ENCODE results near the gene VWF. TPM values are rescaled to one million over a fixed set of nuclear protein-coding genes. Genes with fewer than 3 reads are reported as not detected.

VWF gene
- total and polyA plus RNA-seq, 2 donors (not counting 3 experiments of a cell fraction or from before 2014, with no cell fraction given) = 1,041 to 2,328 TPM

DNA sequence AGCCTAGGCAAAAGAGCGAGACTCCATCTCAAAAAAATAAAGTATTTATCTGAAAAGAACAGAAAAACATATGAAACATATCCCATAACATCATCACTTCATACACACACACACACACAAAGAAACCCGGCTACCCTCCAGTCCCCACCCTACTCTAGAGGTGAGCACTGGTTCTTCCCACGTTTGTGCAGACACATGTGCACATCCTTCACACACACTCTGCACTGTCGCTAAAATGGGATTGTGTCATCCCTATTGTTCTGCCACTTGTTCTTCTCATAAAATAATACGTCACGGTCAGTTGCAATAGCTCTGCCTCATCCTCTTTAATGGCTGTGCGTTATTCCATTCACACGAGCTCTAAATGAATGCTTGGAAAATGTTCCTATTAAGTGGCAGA is 93.5 kb downstream of the VWF start:
- no peak for TF ChIP-seq JUN (IDR thresholded peaks at IDR 0.05; ENCODE audit: borderline replicate concordance, insufficient read depth, insufficient read length, low read depth)
- no peak for TF ChIP-seq POLR2A (IDR thresholded peaks at IDR 0.05; ENCODE audit: low read depth, low read length)
- TF ChIP-seq POLR2AphosphoS5 (IDR thresholded peaks at IDR 0.05; ENCODE audit: insufficient read depth, low read depth, low read length) = no peak
- no peak for TF ChIP-seq GATA2 (IDR thresholded peaks at IDR 0.05; ENCODE audit: insufficient read depth, insufficient read length, low read depth, low read length)
- no peak for TF ChIP-seq MAX (IDR thresholded peaks at IDR 0.05; ENCODE audit: insufficient read depth, insufficient read length)
- TF ChIP-seq EZH2 (IDR thresholded peaks at IDR 0.05; ENCODE audit: borderline replicate concordance, low read depth, low read length, severe bottlenecking) = no peak
- TF ChIP-seq FOS (IDR thresholded peaks at IDR 0.05; ENCODE audit: borderline replicate concordance, insufficient read depth, low read length) = no peak
- TF ChIP-seq MYC (IDR thresholded peaks at IDR 0.05; ENCODE audit: low read depth, low read length) = no peak
- no peak for TF ChIP-seq CTCF (IDR thresholded peaks at IDR 0.05; ENCODE audit: extremely low read depth in 1 of 2, insufficient read depth in 1 of 2, low read depth in 1 of 2, low read length in 2 of 2)
- no peaks in the 10 kb centered on the region for H3K27me3 ChIP-seq (ENCODE audit: control insufficient read depth in 2 of 2, insufficient read depth in 2 of 2, low read length in 2 of 2)
- no peaks in the 10 kb centered on the region for H3K9me3 ChIP-seq (replicated peaks; ENCODE audit: control insufficient read depth, insufficient read depth, low read length)
- POLR2A ChIA-PET = no interaction called here
- DNase-seq (ENCODE audit: low read depth, low spot score) = no peak
- peaks cover 52 to 73% of the 10 kb centered on the region in 2 experiments for H3K36me3 ChIP-seq (ENCODE audit: control insufficient read depth in 2 of 2, extremely low read depth in 1 of 2, insufficient read depth in 2 of 2, low read length in 2 of 2)
- no peak overlapping the region for H3K4me3 ChIP-seq (replicated peaks in 1 of 3; ENCODE audit: insufficient read depth in 1 of 3, low read depth in 1 of 3, low read length in 3 of 3)
- no peak overlapping the region for H3K27ac ChIP-seq (ENCODE audit: insufficient read depth, low read depth, low read length)
- H2AFZ ChIP-seq (ENCODE audit: low read depth, low read length) = no peak overlapping the region
- no peak overlapping the region for H3K9ac ChIP-seq (replicated peaks; ENCODE audit: extremely low read depth, insufficient read depth, low read length)
- CTCF ChIA-PET = interaction anchor here (1.6 kb wide), 1 partner anchor 17 kb away, joined by 4 read pairs; no protein-coding TSS in a partner anchor
- no peak overlapping the region for H3K4me2 ChIP-seq (ENCODE audit: insufficient read depth, low read length)
- no TSS peak for BruUV-seq (replicated peaks)
- H3K79me2 ChIP-seq (ENCODE audit: control insufficient read depth, insufficient read depth, low read length) = peaks cover 15% of the 10 kb centered on the region
- H3K4me1 ChIP-seq (ENCODE audit: control insufficient read depth, extremely low read depth, insufficient read depth, low read length) = peaks cover 22% of the 10 kb centered on the region
- no peaks in the 10 kb centered on the region for H4K20me1 ChIP-seq (replicated peaks; ENCODE audit: control insufficient read depth, extremely low read depth, insufficient read depth, low read length)
- FAIRE-seq = no peak
- H3K9me1 ChIP-seq (replicated peaks; ENCODE audit: control insufficient read depth, extremely low read depth, insufficient read depth, low read length) = no peaks in the 10 kb centered on the region
- intact Hi-C loops (cut with micrococcal nuclease) (no loop called here), dilution Hi-C loops (cut with MboI; ENCODE audit: extremely low pct_ligation_motif_present, low sequenced_read_pairs) (no loop called here)

Measured in endothelial cell of umbilical vein (primary cell).